Endothelial cell of umbilical vein (primary cell): Measurements from ENCODE around the gene COL15A1. TPM values are rescaled to one million over a fixed set of nuclear protein-coding genes. Genes with fewer than 3 reads are reported as not detected.

Experiments
- BruUV-seq: library from RNA; stranded (reverse); fragments of 400-500 nt; replicated peaks from 2 replicates; lab custom pipeline; 2021; lab: Mats Ljungman, UMichigan
- CTCF ChIA-PET: fragments of 300-600, 350-600 bp; sonication (Branson Sonifier 250); formaldehyde crosslinking; loops from one replicate; lab custom pipeline; 2021; ENCODE audit warnings: antibody characterized with exemption, inconsistent platforms; lab: Charles Lee
- POLR2A ChIA-PET: fragments of 300-600, 350-600 bp; sonication (Branson Sonifier 250); formaldehyde crosslinking; loops from one replicate; lab custom pipeline; 2021; ENCODE audit warnings: antibody characterized with exemption, inconsistent platforms; lab: Charles Lee
- DNase-seq: peaks from one replicate; pipeline ENCODE4 v3.0.0-alpha.2; 2011; ENCODE audit warnings: low read depth, low spot score
- FAIRE-seq: peaks from 2 replicates; lab custom pipeline; 2011; peaks lifted over from hg19 to GRCh38; lab: Jason Lieb, UNC
- H2AFZ ChIP-seq: 2 replicates; pipeline ENCODE4 v1.6.0; 2012; ENCODE audit warnings: low read depth, low read length, control low read depth, inconsistent platforms
- H3K27ac ChIP-seq: 2 replicates; pipeline ENCODE4 v1.5.1; 2011; ENCODE audit warnings: low read depth, mild to moderate bottlenecking, control low read depth, low read length, moderate library complexity; ENCODE audit not compliant: insufficient read depth
- H3K27me3 ChIP-seq, 2 experiments: 2 replicates each; pipeline versions ENCODE4 v1.6.0 to v1.6.1; 2011; ENCODE audit warnings: low read length in 2 of 2, mixed read lengths in 1 of 2; ENCODE audit not compliant: control insufficient read depth in 2 of 2, insufficient read depth in 2 of 2
- H3K36me3 ChIP-seq, 2 experiments: 2 replicates in 1 of 2; 3 replicates in 1 of 2; pipeline ENCODE4 v1.5.1; 2011; ENCODE audit warnings: low read length in 2 of 2, mild to moderate bottlenecking in 1 of 2, moderate library complexity in 1 of 2; ENCODE audit not compliant: control insufficient read depth in 2 of 2, insufficient read depth in 2 of 2; ENCODE audit errors: extremely low read depth in 1 of 2
- H3K4me1 ChIP-seq: 3 replicates; pipeline ENCODE4 v1.5.1; 2011; ENCODE audit warnings: mild to moderate bottlenecking, low read length; ENCODE audit not compliant: control insufficient read depth, insufficient read depth; ENCODE audit errors: extremely low read depth
- H3K4me2 ChIP-seq: 2 replicates; pipeline ENCODE4 v1.6.1; 2011; ENCODE audit warnings: low read length, control low read depth, mixed read lengths; ENCODE audit not compliant: insufficient read depth
- H3K4me3 ChIP-seq, 3 experiments: fragments of 200-600 bp in 1 of 3; sonication (generic), shearing (Covaris generic) in 1 of 3; replicated peaks in 1 of 3; 2 replicates each; pipeline ENCODE4 v1.5.1; 2011 to 2016; ENCODE audit warnings: control low read depth in 3 of 3, low read length in 3 of 3, mild to moderate bottlenecking in 2 of 3, inconsistent platforms in 1 of 3, low read depth in 1 of 3, moderate library complexity in 1 of 3; ENCODE audit not compliant: insufficient read depth in 1 of 3
- H3K79me2 ChIP-seq: 2 replicates; pipeline ENCODE4 v1.6.0; 2012; ENCODE audit warnings: low read length, inconsistent platforms; ENCODE audit not compliant: control insufficient read depth, insufficient read depth
- H3K9ac ChIP-seq: replicated peaks from 2 replicates; pipeline ENCODE3; 2011; ENCODE audit warnings: low read length, control low read depth; ENCODE audit not compliant: insufficient read depth; ENCODE audit errors: extremely low read depth
- H3K9me1 ChIP-seq: replicated peaks from 3 replicates; pipeline ENCODE4 v1.6.0; 2011; ENCODE audit warnings: mild to moderate bottlenecking, low read length; ENCODE audit not compliant: control insufficient read depth, insufficient read depth; ENCODE audit errors: extremely low read depth
- H3K9me3 ChIP-seq: replicated peaks from 2 replicates; pipeline ENCODE4 v1.5.1; 2012; ENCODE audit warnings: low read length, inconsistent platforms; ENCODE audit not compliant: control insufficient read depth, insufficient read depth
- H4K20me1 ChIP-seq: replicated peaks from 2 replicates; pipeline ENCODE3; 2011; ENCODE audit warnings: mild to moderate bottlenecking, low read length; ENCODE audit not compliant: control insufficient read depth, insufficient read depth; ENCODE audit errors: extremely low read depth
- EZH2 ChIP-seq: IDR thresholded peaks from 2 replicates; pipeline ENCODE4 v1.6.1; 2012; ENCODE audit warnings: borderline replicate concordance, low read depth, mild to moderate bottlenecking, moderate library complexity, low read length, inconsistent platforms; ENCODE audit not compliant: severe bottlenecking
- FOS ChIP-seq: IDR thresholded peaks from 2 replicates; pipeline ENCODE4 v1.6.1; 2011; ENCODE audit warnings: mild to moderate bottlenecking, low read length, moderate library complexity, borderline replicate concordance; ENCODE audit not compliant: insufficient read depth
- GATA2 ChIP-seq: IDR thresholded peaks from 2 replicates; pipeline ENCODE4 v1.7.0; 2011; ENCODE audit warnings: low read depth, mild to moderate bottlenecking, moderate library complexity, mixed read lengths, low read length; ENCODE audit not compliant: insufficient read length, insufficient read depth
- JUN ChIP-seq: IDR thresholded peaks from 2 replicates; pipeline ENCODE4 v1.6.1; 2011; ENCODE audit warnings: borderline replicate concordance, low read depth; ENCODE audit not compliant: insufficient read length, insufficient read depth
- MYC ChIP-seq: IDR thresholded peaks from one replicate; pipeline ENCODE4 v1.6.1; 2011; ENCODE audit warnings: mild to moderate bottlenecking, low read depth, low read length
- POLR2A ChIP-seq: IDR thresholded peaks from 2 replicates; pipeline ENCODE4 v1.6.1; 2012; ENCODE audit warnings: low read depth, mild to moderate bottlenecking, control low read depth, low read length
- POLR2AphosphoS5 ChIP-seq: IDR thresholded peaks from 2 replicates; pipeline ENCODE4 v1.6.1; 2012; ENCODE audit warnings: low read depth, mild to moderate bottlenecking, control low read depth, low read length, moderate library complexity; ENCODE audit not compliant: insufficient read depth
- dilution Hi-C: fragments of 300-500 bp; cut with MboI; formaldehyde crosslinking; loops from one replicate; pipeline ENCODE4 v1.15.0; 2019; ENCODE audit warnings: low sequenced_read_pairs; ENCODE audit not compliant: extremely low pct_ligation_motif_present
- intact Hi-C: fragments of 100-400 bp; cut with micrococcal nuclease; formaldehyde crosslinking; loops from one replicate; pipeline ENCODE4 v1.10.0; 2022
- polyA plus RNA-seq, 4 experiments: library from polyadenylated mRNA; depleted of rRNA in 3 of 4; stranded (reverse) in 3 of 4; unstranded in 1 of 4; fragments of >200 nt; gene quantifications; 2 replicates each; pipeline versions ENCODE4 v1.2.1 to v1.2.3, GENCODE V29; 2011 to 2012; ENCODE audit warnings: missing spikeins in 1 of 4
- total RNA-seq: library from RNA; stranded (reverse); gene quantifications from 2 replicates; pipeline ENCODE4 v1.2.3, GENCODE V29; 2021
- TF ChIP-seq, protein P1 (sequence below): IDR thresholded peaks from 2 replicates; pipeline ENCODE4 v1.6.1; 2011; ENCODE audit not compliant: insufficient read depth, insufficient read length
- TF ChIP-seq, protein P2 (sequence below), 2 donors: IDR thresholded peaks; 1 replicate in 1 of 2; 2 replicates in 1 of 2; pipeline ENCODE4 v1.5.1; 2011; ENCODE audit warnings: low read length in 2 of 2, mild to moderate bottlenecking in 2 of 2, moderate library complexity in 2 of 2, control low read depth in 1 of 2, inconsistent platforms in 1 of 2, low read depth in 1 of 2; ENCODE audit not compliant: insufficient read depth in 1 of 2; ENCODE audit errors: extremely low read depth in 1 of 2

Gene COL15A1
- total and polyA plus RNA-seq, 2 donors (not counting 3 experiments of a cell fraction or from before 2014, with no cell fraction given), result not detected

DNA sequence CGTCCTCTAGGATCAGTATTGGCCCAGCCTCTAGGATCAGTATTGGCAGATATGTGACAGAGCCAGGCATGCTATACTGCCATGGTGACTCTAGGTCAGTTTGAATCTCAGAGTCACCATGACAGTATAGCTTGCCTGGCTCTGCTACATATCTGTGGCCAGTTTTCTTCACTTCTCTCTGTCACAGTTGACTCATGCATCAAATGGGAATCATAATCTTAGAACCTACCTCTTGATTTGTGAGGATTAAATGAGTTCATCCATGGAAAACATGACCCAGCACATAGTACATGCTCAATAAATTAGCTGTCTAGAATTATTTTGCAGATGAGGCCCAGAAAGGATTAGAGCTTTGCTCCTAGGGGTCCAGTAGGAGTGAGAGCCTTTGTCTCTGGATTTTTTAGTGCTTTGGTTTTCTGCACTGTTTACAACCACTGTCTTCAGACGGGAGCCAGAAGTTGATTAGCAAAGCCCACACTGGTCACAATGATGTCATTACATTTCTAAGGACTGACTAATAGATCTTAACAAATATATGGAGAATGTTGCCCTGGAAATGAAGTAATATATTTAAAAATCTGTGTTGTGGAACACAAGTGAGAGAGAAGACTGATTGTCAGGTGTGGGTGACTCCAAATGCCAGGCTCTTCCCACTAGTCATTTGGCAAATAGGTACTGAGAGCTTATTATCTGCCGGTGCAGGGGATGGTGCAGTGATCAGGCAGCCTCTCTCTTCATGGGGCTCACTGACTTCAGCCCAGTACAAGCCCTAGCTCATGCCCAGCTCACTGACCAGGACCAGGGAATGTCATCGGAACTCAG is 76.0 kb downstream of the COL15A1 start:
- no peaks in the 10 kb centered on the region for H3K9me3 ChIP-seq
- intact Hi-C loops (no loop called here), dilution Hi-C loops (no loop called here)
- no peaks in the 10 kb centered on the region for H3K9me1 ChIP-seq
- peak overlapping the region; percentile 30 for H3K27ac ChIP-seq
- no peak overlapping the region for H3K4me2 ChIP-seq
- H2AFZ ChIP-seq, result no peak overlapping the region
- no peaks in the 10 kb centered on the region for H3K79me2 ChIP-seq
- H3K4me1 ChIP-seq, result no peaks in the 10 kb centered on the region
- CTCF ChIA-PET, result interaction anchor here (1.0 kb wide), 1 partner anchor 21 kb away, joined by 3 read pairs; no protein-coding TSS in a partner anchor
- no peak for FAIRE-seq
- no TSS peak for BruUV-seq
- peak; percentile 51 for DNase-seq
- H3K36me3 ChIP-seq, result no peaks in the 10 kb centered on the region
- H3K27me3 ChIP-seq, result no peaks in the 10 kb centered on the region
- H3K4me3 ChIP-seq, result no peak overlapping the region
- POLR2A ChIA-PET, result no interaction called here
- H4K20me1 ChIP-seq, result no peaks in the 10 kb centered on the region
- TF ChIP-seq, protein P1, sequence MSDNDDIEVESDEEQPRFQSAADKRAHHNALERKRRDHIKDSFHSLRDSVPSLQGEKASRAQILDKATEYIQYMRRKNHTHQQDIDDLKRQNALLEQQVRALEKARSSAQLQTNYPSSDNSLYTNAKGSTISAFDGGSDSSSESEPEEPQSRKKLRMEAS, result no peak
- no peak for TF ChIP-seq EZH2
- peak; percentile 12 for TF ChIP-seq GATA2
- TF ChIP-seq POLR2A, result no peak
- TF ChIP-seq, protein P2, sequence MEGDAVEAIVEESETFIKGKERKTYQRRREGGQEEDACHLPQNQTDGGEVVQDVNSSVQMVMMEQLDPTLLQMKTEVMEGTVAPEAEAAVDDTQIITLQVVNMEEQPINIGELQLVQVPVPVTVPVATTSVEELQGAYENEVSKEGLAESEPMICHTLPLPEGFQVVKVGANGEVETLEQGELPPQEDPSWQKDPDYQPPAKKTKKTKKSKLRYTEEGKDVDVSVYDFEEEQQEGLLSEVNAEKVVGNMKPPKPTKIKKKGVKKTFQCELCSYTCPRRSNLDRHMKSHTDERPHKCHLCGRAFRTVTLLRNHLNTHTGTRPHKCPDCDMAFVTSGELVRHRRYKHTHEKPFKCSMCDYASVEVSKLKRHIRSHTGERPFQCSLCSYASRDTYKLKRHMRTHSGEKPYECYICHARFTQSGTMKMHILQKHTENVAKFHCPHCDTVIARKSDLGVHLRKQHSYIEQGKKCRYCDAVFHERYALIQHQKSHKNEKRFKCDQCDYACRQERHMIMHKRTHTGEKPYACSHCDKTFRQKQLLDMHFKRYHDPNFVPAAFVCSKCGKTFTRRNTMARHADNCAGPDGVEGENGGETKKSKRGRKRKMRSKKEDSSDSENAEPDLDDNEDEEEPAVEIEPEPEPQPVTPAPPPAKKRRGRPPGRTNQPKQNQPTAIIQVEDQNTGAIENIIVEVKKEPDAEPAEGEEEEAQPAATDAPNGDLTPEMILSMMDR (IDR thresholded peaks at IDR 0.05; ENCODE audit: extremely low read depth in 1 of 2, insufficient read depth in 1 of 2, low read depth in 1 of 2, low read length in 2 of 2), result no peak
- TF ChIP-seq JUN, result peak; percentile 43
- peak; percentile 17 for TF ChIP-seq FOS
- TF ChIP-seq MYC, result no peak
- no peak for TF ChIP-seq POLR2AphosphoS5
- no peak overlapping the region for H3K9ac ChIP-seq
